ENCODE results near the gene EFHD2. TPM values are rescaled to one million over a fixed set of nuclear protein-coding genes. Genes with fewer than 3 reads are reported as not detected.

Gene EFHD2
- total and polyA plus RNA-seq, 2 of the 8 experiments (the other 6 are each of a cell fraction or from before 2014, with no cell fraction given): 24.4 to 25.1 TPM

DNA sequence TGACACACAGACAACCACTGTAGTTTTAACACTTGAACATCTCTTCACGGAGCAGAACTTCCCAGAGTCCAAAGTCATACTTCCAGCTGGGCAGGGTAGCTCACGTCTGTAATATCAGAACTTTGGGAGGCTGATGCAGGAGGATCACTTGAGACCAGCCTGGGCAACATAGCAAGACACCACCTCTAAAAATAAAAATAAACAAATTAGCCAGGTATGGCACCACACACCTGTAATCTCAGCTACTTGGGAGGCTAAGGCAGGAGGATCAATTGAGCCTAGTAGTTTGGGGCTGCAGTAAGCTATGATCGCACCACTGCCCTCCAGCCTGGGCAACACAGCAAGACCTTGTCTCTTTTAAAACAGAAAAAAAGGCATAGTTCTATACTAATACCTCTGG lies 24.3 kb upstream of the EFHD2 start (continued):
- TF ChIP-seq, protein P1, sequence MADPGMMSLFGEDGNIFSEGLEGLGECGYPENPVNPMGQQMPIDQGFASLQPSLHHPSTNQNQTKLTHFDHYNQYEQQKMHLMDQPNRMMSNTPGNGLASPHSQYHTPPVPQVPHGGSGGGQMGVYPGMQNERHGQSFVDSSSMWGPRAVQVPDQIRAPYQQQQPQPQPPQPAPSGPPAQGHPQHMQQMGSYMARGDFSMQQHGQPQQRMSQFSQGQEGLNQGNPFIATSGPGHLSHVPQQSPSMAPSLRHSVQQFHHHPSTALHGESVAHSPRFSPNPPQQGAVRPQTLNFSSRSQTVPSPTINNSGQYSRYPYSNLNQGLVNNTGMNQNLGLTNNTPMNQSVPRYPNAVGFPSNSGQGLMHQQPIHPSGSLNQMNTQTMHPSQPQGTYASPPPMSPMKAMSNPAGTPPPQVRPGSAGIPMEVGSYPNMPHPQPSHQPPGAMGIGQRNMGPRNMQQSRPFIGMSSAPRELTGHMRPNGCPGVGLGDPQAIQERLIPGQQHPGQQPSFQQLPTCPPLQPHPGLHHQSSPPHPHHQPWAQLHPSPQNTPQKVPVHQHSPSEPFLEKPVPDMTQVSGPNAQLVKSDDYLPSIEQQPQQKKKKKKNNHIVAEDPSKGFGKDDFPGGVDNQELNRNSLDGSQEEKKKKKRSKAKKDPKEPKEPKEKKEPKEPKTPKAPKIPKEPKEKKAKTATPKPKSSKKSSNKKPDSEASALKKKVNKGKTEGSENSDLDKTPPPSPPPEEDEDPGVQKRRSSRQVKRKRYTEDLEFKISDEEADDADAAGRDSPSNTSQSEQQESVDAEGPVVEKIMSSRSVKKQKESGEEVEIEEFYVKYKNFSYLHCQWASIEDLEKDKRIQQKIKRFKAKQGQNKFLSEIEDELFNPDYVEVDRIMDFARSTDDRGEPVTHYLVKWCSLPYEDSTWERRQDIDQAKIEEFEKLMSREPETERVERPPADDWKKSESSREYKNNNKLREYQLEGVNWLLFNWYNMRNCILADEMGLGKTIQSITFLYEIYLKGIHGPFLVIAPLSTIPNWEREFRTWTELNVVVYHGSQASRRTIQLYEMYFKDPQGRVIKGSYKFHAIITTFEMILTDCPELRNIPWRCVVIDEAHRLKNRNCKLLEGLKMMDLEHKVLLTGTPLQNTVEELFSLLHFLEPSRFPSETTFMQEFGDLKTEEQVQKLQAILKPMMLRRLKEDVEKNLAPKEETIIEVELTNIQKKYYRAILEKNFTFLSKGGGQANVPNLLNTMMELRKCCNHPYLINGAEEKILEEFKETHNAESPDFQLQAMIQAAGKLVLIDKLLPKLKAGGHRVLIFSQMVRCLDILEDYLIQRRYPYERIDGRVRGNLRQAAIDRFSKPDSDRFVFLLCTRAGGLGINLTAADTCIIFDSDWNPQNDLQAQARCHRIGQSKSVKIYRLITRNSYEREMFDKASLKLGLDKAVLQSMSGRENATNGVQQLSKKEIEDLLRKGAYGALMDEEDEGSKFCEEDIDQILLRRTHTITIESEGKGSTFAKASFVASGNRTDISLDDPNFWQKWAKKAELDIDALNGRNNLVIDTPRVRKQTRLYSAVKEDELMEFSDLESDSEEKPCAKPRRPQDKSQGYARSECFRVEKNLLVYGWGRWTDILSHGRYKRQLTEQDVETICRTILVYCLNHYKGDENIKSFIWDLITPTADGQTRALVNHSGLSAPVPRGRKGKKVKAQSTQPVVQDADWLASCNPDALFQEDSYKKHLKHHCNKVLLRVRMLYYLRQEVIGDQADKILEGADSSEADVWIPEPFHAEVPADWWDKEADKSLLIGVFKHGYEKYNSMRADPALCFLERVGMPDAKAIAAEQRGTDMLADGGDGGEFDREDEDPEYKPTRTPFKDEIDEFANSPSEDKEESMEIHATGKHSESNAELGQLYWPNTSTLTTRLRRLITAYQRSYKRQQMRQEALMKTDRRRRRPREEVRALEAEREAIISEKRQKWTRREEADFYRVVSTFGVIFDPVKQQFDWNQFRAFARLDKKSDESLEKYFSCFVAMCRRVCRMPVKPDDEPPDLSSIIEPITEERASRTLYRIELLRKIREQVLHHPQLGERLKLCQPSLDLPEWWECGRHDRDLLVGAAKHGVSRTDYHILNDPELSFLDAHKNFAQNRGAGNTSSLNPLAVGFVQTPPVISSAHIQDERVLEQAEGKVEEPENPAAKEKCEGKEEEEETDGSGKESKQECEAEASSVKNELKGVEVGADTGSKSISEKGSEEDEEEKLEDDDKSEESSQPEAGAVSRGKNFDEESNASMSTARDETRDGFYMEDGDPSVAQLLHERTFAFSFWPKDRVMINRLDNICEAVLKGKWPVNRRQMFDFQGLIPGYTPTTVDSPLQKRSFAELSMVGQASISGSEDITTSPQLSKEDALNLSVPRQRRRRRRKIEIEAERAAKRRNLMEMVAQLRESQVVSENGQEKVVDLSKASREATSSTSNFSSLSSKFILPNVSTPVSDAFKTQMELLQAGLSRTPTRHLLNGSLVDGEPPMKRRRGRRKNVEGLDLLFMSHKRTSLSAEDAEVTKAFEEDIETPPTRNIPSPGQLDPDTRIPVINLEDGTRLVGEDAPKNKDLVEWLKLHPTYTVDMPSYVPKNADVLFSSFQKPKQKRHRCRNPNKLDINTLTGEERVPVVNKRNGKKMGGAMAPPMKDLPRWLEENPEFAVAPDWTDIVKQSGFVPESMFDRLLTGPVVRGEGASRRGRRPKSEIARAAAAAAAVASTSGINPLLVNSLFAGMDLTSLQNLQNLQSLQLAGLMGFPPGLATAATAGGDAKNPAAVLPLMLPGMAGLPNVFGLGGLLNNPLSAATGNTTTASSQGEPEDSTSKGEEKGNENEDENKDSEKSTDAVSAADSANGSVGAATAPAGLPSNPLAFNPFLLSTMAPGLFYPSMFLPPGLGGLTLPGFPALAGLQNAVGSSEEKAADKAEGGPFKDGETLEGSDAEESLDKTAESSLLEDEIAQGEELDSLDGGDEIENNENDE (IDR thresholded peaks at IDR 0.05; ENCODE audit: insufficient replicate concordance, low read length): no peak

Measured in H1 (cell line).